Stimulated activated CD8-positive, alpha-beta memory T cell treated with anti-CD3 and anti-CD28 coated beads, Interleukin-12 subunit alpha, Interleukin-12 subunit beta, amount 100 ng/mL, for 24 hours (primary cell): ENCODE measurements around the gene APOBR.
A peak's percentile ranks its signal among the peaks of the same experiment; 100 is the strongest.
"Not testable (repeated sequence)": the region's sequence is repeated elsewhere in the genome, so short reads cannot be mapped to it uniquely, and the experiment has no call there.

Experiments used
- DNase-seq: peaks from one replicate; pipeline ENCODE4 v3.0.0-alpha.2; 2020; ENCODE audit errors: extremely low read depth

The APOBR gene, protein sequence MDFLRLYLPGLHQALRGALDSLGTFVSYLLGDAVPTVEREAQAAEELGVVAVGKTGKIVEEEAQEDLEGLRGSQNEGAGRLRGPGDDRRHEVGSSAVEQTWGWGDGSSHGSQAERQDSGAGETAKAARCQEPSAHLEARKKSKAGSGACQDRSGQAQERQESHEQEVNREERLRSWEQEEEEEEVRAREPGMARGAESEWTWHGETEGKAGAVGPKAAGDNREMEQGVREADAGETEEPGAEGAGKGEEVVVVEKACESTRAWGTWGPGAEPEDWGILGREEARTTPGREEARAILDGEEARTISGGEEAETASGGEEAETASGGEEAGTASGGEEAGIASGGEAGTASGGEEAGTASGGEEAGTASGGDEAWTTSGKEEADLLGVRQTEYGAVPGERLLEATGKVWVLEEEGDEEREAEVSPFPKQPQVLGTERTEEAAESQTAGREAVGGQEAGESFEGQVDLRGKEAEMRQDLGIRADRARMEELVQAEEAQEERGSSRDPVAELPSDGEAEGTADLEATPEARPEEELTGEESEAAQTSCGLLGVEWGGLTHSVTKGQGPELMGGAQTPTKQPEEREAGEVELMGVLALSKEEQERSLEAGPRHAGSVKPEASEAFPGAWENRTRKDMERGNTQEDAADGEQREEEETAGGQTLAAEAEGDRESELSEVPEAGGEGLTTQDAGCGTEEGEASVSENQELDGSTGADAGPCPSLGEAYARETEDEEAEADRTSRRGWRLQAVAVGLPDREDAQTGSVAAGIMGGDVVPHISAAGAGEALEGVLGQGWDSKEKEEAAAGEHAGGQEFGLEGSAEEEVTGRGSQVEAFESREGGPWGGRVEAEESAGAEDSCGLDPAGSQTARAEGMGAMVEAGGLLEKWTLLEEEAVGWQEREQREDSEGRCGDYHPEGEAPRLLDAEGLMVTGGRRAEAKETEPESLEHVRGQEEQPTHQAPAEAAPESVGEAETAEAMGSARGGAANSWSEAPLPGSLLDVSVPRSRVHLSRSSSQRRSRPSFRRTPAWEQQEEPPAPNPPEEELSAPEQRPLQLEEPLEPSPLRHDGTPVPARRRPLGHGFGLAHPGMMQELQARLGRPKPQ

DNA sequence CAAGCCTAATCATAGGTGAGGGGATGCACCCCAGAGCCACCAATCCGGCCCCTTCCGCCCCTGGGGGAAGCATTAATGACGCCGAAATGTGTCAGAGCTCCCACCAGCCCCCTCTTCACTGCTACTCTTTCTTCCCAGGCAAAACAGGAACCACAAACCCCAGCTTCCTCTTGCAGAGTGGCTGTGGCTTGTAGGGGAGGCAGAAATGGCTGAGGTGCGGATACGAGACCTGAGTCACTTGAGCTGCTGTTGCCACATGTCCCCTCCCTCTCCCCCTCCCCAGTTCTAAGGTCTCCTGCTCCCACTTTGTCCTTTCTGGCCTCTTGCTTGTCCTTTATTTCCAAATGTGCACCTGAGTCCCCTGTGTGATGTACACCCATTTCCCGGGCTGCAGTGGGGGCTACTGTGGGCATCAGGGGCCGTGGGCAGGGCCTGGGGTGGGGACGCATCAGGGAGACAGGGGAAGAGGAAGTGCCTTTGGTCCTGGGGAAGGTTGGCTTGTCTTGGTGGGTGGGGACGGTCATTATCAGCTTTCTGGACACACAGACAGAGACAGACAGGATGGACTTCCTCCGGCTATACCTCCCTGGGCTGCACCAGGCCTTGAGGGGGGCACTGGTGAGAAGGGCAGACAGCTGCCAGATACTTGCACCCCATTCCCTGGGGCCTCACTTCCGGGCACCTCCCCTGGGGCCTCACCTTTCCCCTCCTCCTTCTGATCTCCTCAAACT, at the start of gene APOBR:
Gene APOBR, plus strand, starts transcription at position 523 of the 731 bp plus-strand sequence. Its CDS starts 39 bp downstream, at position 562.
- peak; percentile 68 for DNase-seq

DNA sequence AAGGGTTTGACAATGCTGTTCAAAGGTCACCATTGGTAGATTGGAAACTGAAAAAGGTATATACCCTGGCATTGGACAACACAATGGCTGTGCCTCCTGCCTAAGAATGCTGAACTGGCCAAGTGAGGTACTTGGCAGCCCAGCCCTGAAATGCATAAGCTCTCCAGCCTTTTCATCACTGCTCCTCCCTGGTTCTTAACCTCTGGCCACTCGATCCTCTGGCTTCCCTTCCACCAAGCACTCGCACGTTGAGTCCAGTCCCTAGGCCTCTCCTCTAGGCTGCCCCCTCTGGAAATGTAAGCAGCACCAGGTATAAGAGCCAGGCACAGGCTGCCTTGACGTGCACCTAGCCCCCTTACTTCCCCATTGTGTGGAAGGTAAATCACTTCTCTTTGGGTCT, 48.1 kb upstream of the APOBR start:
- DNase-seq = not testable (repeated sequence)

DNA sequence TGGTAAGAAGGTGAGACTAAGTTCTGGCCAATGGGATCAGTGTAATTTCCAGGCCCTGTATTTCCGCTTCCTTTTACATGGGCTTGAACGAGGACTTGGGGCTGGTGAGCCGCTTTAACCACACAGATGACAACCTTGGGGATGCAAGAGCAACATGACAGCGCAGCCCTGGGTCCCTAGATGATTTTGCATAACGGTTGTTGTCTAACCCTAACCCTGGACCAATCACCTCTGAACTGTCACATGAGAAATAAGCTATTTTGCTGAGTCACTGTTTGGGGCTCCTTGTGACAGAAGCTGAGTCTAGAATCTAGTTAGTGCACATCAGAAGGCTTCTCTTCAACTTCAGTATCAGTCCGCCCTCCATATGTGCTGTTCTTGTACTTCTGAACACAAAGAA, 47.4 kb upstream of the APOBR start:
- not testable (repeated sequence) for DNase-seq

DNA sequence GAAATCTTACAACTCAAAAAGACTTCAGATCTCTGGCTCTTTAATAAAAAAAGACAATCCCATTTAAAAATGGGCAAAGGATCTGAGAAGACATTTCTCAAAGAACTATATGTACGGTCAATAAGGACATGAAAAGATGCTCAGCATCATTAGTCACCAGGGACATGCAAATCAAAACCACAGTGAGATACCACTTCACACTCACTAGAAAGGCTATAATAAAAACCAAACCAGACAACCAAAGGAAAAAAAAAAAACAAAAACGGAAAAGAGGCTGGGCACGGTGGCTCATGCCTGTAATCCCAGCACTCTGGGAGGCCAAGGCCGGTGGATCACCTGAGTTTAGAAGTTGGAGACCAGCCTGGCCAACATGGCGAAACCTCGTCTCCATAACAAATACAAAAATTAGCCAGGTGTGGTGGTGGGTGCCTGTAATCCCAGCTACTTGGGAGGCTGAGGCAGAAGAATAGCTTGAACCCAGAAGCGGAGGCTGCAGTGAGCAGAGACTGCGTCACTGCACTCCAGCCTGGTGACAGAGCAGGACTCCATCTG, 20.7 kb upstream of the APOBR start:
- no peak for DNase-seq

DNA sequence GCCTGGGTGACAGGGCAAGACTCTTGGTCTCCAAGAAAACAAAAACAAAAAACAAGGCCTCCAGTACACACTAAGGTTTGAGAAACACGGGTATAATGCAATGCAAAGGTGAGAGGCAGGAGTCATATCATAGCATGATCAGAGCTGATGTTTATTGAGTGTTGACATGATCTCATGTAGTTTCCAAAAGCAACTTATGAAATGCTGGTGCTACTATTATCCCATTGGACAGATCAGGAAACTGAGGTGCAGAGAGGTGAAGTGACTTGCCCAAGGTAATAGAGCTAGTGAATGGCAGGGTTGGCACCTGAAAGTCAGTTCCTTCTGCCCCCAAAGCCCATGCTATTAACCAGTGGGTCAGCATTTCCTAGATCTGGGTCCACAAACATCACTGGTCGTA, 19.2 kb upstream of the APOBR start:
- DNase-seq = no peak

DNA sequence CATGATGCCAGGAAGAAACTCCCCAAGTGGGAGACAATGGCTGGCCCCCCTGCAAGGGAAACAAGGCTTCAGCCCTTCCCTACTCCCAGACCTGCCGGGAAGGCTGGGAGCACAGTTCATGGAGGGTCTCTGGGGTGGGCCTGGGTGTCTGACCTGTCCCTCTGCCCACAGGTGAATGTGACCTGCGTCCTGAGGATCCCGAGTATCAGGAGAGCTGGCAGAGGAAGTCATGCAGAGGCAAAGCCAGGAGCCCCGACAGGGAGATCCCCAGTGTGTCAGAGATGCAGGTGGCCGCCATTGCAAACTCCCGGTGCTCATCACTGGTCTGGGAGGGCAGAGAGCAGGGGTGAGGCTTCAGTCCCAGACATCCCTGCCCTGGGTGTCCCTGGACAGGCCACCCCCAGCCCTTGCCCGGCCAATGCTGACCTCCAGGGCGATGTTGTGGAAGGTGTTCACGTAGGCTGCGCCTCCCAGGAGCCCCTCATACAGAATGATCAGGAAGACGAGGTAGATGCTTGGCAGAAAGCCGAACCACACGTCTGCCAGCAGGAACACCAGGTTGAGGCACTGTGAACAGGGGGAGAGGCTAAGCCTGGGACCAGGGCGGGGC, 17.0 kb upstream of the APOBR start:
- DNase-seq = no peak

DNA sequence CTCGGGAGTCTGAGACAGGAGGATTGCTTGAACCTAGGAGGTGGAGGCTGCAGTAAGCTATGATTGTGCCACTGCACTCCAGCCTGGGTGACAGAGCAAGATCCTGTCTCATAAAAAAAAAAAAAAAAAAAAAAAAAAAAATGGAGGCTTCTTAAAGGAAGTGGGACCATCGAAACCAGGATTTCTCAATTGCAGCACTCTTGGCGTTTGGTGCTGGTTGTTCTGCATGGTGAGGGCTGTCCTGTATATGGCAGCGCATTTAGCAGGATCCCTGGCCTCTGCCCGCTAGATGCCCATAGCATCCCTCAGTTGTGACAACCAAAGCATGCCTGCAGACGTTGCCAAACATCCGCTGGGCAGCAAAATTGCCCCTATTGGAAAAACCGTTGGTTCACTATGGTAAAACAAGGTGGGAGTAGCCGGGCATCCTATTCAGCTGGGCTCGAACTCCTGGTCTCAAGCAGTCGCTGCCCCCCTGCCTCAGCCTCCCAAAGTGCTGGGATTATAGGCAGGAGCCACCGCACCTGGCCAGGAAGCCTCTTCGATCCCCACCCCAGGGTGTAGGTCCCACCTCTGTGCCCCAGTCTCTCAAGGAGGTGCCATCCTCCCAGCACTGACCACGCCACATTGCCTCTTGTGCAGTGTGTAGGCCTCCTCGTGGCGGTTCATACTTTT, 15.8 kb upstream of the APOBR start:
- no peak for DNase-seq

DNA sequence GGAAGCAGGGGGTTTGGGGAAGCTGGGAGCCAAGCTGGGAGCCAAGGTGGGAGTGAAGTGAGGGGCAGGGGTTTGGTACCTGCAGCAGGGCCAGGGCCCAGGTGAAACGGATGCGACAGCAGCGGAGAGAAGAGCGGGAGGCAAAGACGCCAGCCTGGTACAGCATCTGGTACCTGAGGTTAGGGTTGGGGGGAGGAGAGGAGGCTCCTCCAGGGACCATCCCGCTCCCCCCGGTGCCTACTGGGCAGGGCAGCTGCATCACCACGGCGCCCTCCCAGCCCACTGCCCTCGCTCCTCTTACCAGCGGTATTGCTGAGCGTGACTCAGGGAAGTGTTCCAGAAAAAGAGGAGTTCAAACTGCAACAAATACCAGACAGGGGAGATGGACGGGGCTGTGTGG, 12.4 kb upstream of the APOBR start:
- DNase-seq = no peak

DNA sequence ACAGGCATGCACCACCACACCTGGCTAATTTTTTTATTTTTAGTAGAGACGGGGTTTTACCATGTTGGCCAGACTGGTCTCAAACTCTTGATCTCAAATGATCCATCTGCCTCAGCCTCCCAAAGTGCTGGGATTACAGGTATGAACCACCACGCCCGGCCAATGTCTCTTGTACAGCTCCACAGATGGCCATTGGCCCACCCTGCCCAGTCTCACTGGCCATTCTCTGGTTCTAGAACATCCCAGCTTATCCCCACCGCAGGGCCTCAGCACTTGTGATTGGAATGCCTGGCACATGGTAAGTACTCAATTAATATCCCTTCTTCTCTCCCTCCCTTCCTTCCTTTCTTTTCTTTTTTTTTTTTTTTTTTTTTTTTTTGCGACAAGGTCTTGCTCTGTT, 11.1 kb upstream of the APOBR start:
- not testable (repeated sequence) for DNase-seq

DNA sequence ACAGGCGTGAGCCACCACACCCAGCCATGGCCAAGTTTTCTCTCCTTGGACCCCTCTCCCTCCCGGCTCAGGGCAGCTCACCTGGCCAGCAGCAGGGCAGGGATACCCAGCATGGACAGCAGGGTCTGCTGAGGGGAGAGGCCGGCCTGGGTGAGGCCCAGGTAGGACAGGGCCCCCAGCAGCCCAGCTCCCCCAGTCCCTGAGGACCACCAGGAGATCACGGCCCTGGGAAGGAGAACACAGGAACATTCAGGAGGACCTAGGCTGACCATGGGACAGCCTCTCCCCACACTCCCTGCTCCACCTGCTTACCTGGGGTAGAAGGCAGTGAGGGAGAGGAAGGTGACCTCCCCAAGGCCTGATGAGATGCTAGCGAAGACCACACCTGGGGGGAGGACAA, 8.2 kb upstream of the APOBR start:
- no peak for DNase-seq

DNA sequence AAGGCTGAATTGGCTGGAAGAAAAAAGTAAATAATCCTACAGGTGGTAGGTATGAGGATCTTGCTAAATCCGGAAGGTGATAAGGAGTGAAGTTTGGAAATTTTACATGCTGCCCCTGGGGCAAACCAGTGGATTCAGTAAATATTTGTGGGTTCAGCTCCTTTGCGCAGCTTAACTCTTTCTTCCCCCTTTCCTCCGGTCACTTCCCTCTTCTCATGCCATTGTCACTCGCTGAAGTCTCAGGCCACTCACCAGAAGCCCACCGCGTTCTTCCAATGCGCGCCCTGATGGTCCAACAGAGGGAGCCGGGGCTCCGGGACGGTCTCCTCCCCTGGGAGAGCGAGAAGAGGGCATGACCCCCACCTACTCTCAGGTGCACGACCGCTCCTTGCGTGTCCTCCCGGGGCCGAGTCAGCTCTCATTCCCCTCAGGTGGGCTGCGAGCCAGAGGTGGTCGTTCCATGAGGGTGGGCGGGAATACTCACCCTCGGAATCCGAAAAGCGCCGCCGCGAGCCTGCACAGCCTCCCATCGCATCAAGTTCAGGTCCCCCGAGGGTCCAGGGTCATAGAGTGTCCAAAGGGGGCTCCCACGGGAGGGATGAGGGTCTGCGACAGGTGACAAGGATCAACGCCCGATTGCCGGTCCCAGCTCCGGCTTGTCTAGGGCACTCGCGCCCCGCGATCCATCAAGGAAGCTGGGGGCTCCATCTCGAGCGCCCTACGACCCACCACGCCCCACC, 3.0 kb upstream of the APOBR start:
- no peak for DNase-seq

DNA sequence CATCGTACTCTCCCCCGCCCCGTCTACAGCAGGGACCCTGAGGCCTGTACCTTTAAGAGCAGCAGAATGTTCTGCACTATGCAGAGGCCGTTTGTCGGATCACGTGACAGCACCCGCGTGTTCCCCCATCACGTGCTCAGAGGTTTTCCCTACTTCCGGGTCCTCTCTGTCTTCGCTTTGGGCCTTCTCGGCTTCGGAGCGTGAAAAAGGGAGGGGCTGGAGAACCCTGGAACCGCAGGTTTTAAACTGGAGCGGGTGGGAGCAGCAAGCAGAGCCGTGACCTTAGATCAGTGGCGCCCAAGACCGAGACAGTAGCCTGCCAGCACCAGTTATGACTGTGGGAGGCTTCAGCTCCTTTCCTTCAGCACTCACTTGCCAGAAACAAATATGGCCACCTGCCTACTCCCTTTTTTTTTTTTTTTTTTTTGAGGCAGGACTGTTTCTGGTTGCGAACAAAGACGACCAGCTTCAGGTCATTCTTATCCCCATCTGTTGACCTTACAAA, 2.4 kb upstream of the APOBR start, which contains the start of gene CLN3:
Gene CLN3, minus strand, starts transcription at position 105 of the 505 bp plus-strand sequence. CDS start 315 bp downstream, outside the sequence.
- DNase-seq = peak; percentile 76

DNA sequence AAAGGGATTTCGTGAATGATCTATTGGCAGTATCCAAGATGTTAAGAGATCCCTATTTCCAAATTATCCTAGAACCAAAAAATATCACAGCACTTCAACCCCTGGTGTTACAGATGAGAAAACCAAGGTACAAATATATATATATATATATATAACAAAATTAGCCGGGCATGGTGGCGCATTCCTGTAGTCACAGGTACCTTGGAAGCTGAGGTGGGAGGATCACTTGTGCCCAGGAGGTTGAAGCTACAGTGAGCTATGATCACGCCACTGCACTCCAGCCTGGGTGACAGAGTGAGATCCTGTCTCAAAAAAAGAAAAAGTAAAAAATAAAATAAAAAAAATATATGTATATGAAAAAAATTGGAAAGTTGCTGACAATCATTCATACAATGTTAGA, 1.9 kb upstream of the APOBR start:
- no peak for DNase-seq

DNA sequence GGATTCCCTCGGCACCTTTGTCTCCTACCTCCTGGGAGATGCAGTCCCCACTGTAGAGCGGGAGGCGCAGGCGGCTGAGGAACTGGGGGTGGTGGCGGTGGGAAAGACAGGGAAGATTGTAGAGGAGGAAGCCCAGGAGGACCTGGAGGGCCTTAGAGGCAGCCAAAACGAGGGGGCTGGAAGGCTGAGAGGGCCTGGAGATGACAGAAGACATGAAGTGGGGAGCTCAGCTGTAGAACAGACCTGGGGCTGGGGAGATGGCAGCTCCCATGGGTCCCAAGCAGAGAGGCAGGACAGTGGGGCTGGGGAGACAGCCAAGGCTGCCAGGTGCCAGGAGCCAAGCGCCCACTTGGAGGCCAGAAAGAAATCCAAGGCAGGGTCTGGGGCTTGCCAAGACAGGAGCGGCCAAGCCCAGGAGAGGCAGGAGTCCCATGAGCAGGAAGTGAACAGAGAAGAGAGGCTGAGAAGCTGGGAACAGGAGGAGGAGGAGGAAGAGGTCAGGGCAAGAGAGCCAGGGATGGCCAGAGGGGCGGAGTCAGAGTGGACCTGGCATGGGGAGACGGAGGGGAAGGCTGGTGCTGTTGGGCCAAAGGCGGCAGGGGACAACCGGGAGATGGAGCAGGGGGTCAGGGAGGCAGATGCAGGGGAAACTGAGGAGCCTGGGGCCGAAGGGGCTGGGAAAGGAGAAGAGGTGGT, 803 bp downstream of the APOBR start:
- DNase-seq = no peak

DNA sequence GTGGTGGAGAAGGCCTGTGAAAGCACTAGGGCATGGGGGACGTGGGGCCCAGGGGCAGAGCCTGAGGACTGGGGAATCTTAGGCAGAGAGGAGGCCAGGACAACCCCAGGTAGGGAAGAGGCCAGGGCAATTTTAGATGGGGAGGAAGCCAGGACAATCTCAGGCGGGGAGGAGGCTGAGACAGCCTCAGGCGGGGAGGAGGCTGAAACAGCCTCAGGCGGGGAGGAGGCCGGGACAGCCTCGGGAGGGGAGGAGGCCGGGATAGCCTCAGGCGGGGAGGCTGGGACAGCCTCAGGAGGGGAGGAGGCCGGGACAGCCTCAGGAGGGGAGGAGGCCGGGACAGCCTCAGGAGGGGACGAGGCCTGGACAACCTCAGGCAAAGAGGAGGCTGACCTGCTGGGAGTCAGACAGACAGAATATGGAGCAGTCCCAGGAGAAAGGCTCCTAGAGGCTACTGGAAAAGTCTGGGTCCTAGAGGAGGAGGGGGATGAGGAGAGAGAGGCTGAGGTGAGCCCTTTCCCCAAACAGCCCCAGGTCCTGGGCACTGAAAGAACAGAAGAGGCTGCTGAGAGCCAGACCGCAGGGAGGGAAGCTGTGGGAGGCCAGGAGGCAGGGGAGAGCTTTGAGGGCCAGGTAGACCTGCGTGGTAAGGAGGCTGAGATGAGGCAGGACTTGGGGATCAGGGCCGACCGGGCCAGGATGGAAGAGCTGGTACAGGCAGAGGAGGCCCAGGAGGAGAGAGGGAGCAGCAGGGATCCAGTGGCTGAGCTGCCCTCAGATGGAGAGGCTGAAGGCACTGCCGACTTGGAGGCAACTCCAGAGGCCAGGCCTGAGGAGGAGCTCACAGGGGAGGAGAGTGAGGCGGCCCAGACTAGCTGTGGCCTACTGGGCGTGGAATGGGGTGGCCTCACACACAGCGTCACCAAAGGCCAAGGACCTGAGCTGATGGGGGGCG, 1.6 kb downstream of the APOBR start:
- DNase-seq = no peak

DNA sequence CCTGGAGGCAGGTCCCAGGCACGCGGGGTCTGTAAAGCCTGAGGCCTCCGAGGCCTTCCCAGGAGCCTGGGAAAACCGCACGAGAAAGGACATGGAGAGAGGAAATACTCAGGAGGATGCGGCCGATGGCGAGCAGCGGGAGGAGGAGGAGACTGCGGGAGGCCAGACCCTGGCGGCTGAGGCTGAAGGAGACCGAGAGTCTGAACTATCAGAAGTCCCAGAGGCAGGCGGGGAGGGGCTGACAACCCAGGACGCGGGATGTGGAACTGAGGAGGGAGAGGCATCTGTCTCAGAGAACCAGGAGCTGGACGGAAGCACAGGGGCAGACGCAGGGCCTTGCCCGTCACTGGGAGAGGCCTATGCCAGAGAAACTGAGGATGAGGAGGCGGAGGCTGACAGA, 2.4 kb downstream of the APOBR start:
- no peak for DNase-seq

DNA sequence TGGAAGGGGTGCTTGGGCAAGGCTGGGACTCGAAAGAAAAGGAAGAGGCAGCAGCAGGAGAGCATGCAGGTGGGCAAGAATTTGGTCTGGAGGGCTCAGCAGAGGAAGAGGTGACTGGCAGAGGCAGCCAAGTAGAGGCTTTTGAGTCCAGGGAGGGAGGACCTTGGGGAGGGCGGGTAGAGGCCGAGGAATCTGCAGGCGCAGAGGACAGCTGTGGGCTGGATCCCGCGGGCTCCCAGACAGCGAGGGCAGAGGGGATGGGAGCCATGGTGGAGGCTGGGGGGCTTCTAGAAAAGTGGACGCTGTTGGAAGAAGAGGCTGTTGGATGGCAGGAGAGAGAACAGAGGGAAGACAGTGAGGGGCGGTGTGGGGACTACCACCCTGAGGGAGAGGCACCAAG, 2.9 kb downstream of the APOBR start:
- no peak for DNase-seq
